Measurements from ENCODE around the gene SLC6A3.
"Not testable (repeated sequence)": the region's sequence is repeated elsewhere in the genome, so short reads cannot be mapped to it uniquely, and the experiment has no call there.

The SLC6A3 gene

GRCh38 chr5:1431021-1431811, 14.0 kb downstream of the SLC6A3 start:
- WGBS (ENCODE audit: insufficient coverage, insufficient read length): no CpG with 5 or more reads among the region's 33 CpGs
- H3K9me3 ChIP-seq (ENCODE audit: control insufficient read depth, insufficient read depth, low read length): peaks cover 3% of the 10 kb centered on the region; the same call in 1 of the 2 replicates
- H3K4me1 ChIP-seq (ENCODE audit: control insufficient read depth, insufficient read depth, low read length): no peaks in the 10 kb centered on the region
- no peak overlapping the region for H3K4me3 ChIP-seq (ENCODE audit: low read length)
- no peak overlapping the region for H3K27ac ChIP-seq (ENCODE audit: low read length)
- no peaks in the 10 kb centered on the region for H3K36me3 ChIP-seq (ENCODE audit: control insufficient read depth, insufficient read depth, low read length)
- no peaks in the 10 kb centered on the region for H3K27me3 ChIP-seq (ENCODE audit: control insufficient read depth, insufficient read depth, low read length)
- no peak for DNase-seq (ENCODE audit: low read depth, low spot score)

GRCh38 chr5:1430121-1430795, 15.0 kb downstream of the SLC6A3 start:
- Histone ChIP-seq H3K36me3 (ENCODE audit: control insufficient read depth, insufficient read depth, low read length) (no peaks in the 10 kb centered on the region), H3K27me3 (ENCODE audit: control insufficient read depth, insufficient read depth, low read length) (no peaks in the 10 kb centered on the region), H3K9me3 (ENCODE audit: control insufficient read depth, insufficient read depth, low read length) (peaks cover 3% of the 10 kb centered on the region; the same call in 1 of the 2 replicates), H3K27ac (ENCODE audit: low read length) (no peak overlapping the region), H3K4me3 (ENCODE audit: low read length) (no peak overlapping the region), H3K4me1 (ENCODE audit: control insufficient read depth, insufficient read depth, low read length) (no peaks in the 10 kb centered on the region)
- WGBS (ENCODE audit: insufficient coverage, insufficient read length): no CpG with 5 or more reads among the region's 26 CpGs
- DNase-seq (ENCODE audit: low read depth, low spot score): no peak

GRCh38 chr5:1429496-1429895, 15.7 kb downstream of the SLC6A3 start:
- Histone ChIP-seq H3K27me3 (ENCODE audit: control insufficient read depth, insufficient read depth, low read length) (no peaks in the 10 kb centered on the region), H3K9me3 (ENCODE audit: control insufficient read depth, insufficient read depth, low read length) (peaks cover 3% of the 10 kb centered on the region; the same call in 1 of the 2 replicates), H3K4me1 (ENCODE audit: control insufficient read depth, insufficient read depth, low read length) (no peaks in the 10 kb centered on the region), H3K36me3 (ENCODE audit: control insufficient read depth, insufficient read depth, low read length) (no peaks in the 10 kb centered on the region), H3K27ac (ENCODE audit: low read length) (no peak overlapping the region), H3K4me3 (ENCODE audit: low read length) (no peak overlapping the region)
- no CpG with 5 or more reads among the region's 5 CpGs for WGBS (ENCODE audit: insufficient coverage, insufficient read length)
- DNase-seq (ENCODE audit: low read depth, low spot score): no peak

- WGBS (ENCODE audit: insufficient coverage, insufficient read length): no CpG with 5 or more reads among the region's 7 CpGs
- H3K27me3 ChIP-seq (ENCODE audit: control insufficient read depth, insufficient read depth, low read length): no peaks in the 10 kb centered on the region
- H3K9me3 ChIP-seq (ENCODE audit: control insufficient read depth, insufficient read depth, low read length): peaks cover 3% of the 10 kb centered on the region; the same call in 1 of the 2 replicates
- no peak overlapping the region for H3K4me3 ChIP-seq (ENCODE audit: low read length)
- no peak overlapping the region for H3K27ac ChIP-seq (ENCODE audit: low read length)
- no peak for DNase-seq (ENCODE audit: low read depth, low spot score)
- no peaks in the 10 kb centered on the region for H3K36me3 ChIP-seq (ENCODE audit: control insufficient read depth, insufficient read depth, low read length)
- H3K4me1 ChIP-seq (ENCODE audit: control insufficient read depth, insufficient read depth, low read length): no peaks in the 10 kb centered on the region
These were observed 16.2 kb downstream of the SLC6A3 start for GRCh38 chr5:1429066-1429465.

GRCh38 chr5:1428107-1428506, 17.1 kb downstream of the SLC6A3 start:
- no peak for DNase-seq (ENCODE audit: low read depth, low spot score)
- Histone ChIP-seq H3K27ac (ENCODE audit: low read length) (no peak overlapping the region), H3K9me3 (ENCODE audit: control insufficient read depth, insufficient read depth, low read length) (peaks cover 3% of the 10 kb centered on the region; the same call in 1 of the 2 replicates), H3K4me1 (ENCODE audit: control insufficient read depth, insufficient read depth, low read length) (no peaks in the 10 kb centered on the region), H3K36me3 (ENCODE audit: control insufficient read depth, insufficient read depth, low read length) (no peaks in the 10 kb centered on the region), H3K4me3 (ENCODE audit: low read length) (no peak overlapping the region), H3K27me3 (ENCODE audit: control insufficient read depth, insufficient read depth, low read length) (no peaks in the 10 kb centered on the region)
- 100% methylated on average over 1 of the region's 1 CpG for WGBS (ENCODE audit: insufficient coverage, insufficient read length)

GRCh38 chr5:1424716-1425115, 20.5 kb downstream of the SLC6A3 start:
- Histone ChIP-seq H3K36me3 (ENCODE audit: control insufficient read depth, insufficient read depth, low read length) (no peaks in the 10 kb centered on the region), H3K4me1 (ENCODE audit: control insufficient read depth, insufficient read depth, low read length) (no peaks in the 10 kb centered on the region; the same call in 1 of the 2 replicates), H3K9me3 (ENCODE audit: control insufficient read depth, insufficient read depth, low read length) (peaks cover 2% of the 10 kb centered on the region; the same call in 1 of the 2 replicates), H3K27ac (ENCODE audit: low read length) (no peak overlapping the region), H3K27me3 (ENCODE audit: control insufficient read depth, insufficient read depth, low read length) (no peaks in the 10 kb centered on the region), H3K4me3 (ENCODE audit: low read length) (no peak overlapping the region)
- no CpG with 5 or more reads among the region's 9 CpGs for WGBS (ENCODE audit: insufficient coverage, insufficient read length)
- DNase-seq (ENCODE audit: low read depth, low spot score): no peak

GRCh38 chr5:1423901-1424603, 21.2 kb downstream of the SLC6A3 start:
- DNase-seq (ENCODE audit: low read depth, low spot score): no peak
- H3K9me3 ChIP-seq (ENCODE audit: control insufficient read depth, insufficient read depth, low read length): peaks cover 2% of the 10 kb centered on the region; the same call in 1 of the 2 replicates
- no peak overlapping the region for H3K4me3 ChIP-seq (ENCODE audit: low read length)
- no CpG with 5 or more reads among the region's 19 CpGs for WGBS (ENCODE audit: insufficient coverage, insufficient read length)
- H3K27me3 ChIP-seq (ENCODE audit: control insufficient read depth, insufficient read depth, low read length): no peaks in the 10 kb centered on the region
- H3K4me1 ChIP-seq (ENCODE audit: control insufficient read depth, insufficient read depth, low read length): no peaks in the 10 kb centered on the region; the same call in 1 of the 2 replicates
- H3K27ac ChIP-seq (ENCODE audit: low read length): no peak overlapping the region
- H3K36me3 ChIP-seq (ENCODE audit: control insufficient read depth, insufficient read depth, low read length): no peaks in the 10 kb centered on the region

GRCh38 chr5:1422522-1422921, 22.7 kb downstream of the SLC6A3 start:
- not testable (repeated sequence) for H3K4me1 ChIP-seq (ENCODE audit: control insufficient read depth, insufficient read depth, low read length); H3K4me3 ChIP-seq (ENCODE audit: low read length); H3K27me3 ChIP-seq (ENCODE audit: control insufficient read depth, insufficient read depth, low read length); H3K27ac ChIP-seq (ENCODE audit: low read length); DNase-seq (ENCODE audit: low read depth, low spot score); H3K9me3 ChIP-seq (ENCODE audit: control insufficient read depth, insufficient read depth, low read length); H3K36me3 ChIP-seq (ENCODE audit: control insufficient read depth, insufficient read depth, low read length)
- WGBS (ENCODE audit: insufficient coverage, insufficient read length): no CpG with 5 or more reads among the region's 13 CpGs

GRCh38 chr5:1421521-1422341, 23.5 kb downstream of the SLC6A3 start:
- Histone ChIP-seq H3K4me1 (ENCODE audit: control insufficient read depth, insufficient read depth, low read length) (no peaks in the 10 kb centered on the region; the same call in 1 of the 2 replicates), H3K36me3 (ENCODE audit: control insufficient read depth, insufficient read depth, low read length) (no peaks in the 10 kb centered on the region), H3K9me3 (ENCODE audit: control insufficient read depth, insufficient read depth, low read length) (no peaks in the 10 kb centered on the region; the same call in 1 of the 2 replicates), H3K27ac (ENCODE audit: low read length) (no peak overlapping the region), H3K4me3 (ENCODE audit: low read length) (no peak overlapping the region), H3K27me3 (ENCODE audit: control insufficient read depth, insufficient read depth, low read length) (no peaks in the 10 kb centered on the region)
- no peak for DNase-seq (ENCODE audit: low read depth, low spot score)
- no CpG with 5 or more reads among the region's 29 CpGs for WGBS (ENCODE audit: insufficient coverage, insufficient read length)
